Activated CD4-positive, CD25-positive, alpha-beta regulatory T cell treated with anti-CD3 and anti-CD28 coated beads, Interleukin-2, amount 50 U/mL, for 24 hours (primary cell): ENCODE data around the gene ZMIZ2.

Source experiments
- ATAC-seq, 2 donors: fragments of 150-1000 bp; cut with Tn5 transposase; one replicate each; pipeline ENCODE4 v1.10.0; 2021; ENCODE audit warnings: mild to moderate bottlenecking in 1 of 2, moderate library complexity in 1 of 2

Gene ZMIZ2

GRCh38 chr7:44756904-44757303 lies 8.3 kb downstream of the ZMIZ2 start:
- no peak for ATAC-seq

DNA sequence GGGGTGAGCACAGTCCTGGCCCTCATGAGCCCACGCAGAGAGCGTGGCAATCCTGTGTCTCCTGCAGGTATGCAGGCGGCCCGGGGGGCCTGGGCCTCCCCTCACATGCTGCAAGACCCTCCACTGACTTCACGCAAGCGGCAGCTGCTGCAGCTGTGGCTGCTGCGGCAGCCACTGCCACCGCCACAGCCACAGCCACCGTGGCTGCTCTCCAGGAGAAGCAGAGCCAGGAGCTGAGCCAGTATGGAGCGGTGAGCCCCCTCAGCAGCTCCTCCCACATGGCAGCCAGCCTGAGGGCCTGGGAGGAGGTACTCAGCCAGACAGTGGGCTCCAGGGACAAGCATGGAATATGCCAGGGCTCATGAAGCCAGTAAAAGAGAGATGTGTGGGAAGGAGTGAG lies 8.7 kb downstream of the ZMIZ2 start:
- no peak for ATAC-seq

- no peak for ATAC-seq
These were observed 9.1 kb downstream of the ZMIZ2 start for GRCh38 chr7:44757739-44758138.

GRCh38 chr7:44759246-44759645 lies 10.6 kb downstream of the ZMIZ2 start:
- no peak for ATAC-seq

DNA sequence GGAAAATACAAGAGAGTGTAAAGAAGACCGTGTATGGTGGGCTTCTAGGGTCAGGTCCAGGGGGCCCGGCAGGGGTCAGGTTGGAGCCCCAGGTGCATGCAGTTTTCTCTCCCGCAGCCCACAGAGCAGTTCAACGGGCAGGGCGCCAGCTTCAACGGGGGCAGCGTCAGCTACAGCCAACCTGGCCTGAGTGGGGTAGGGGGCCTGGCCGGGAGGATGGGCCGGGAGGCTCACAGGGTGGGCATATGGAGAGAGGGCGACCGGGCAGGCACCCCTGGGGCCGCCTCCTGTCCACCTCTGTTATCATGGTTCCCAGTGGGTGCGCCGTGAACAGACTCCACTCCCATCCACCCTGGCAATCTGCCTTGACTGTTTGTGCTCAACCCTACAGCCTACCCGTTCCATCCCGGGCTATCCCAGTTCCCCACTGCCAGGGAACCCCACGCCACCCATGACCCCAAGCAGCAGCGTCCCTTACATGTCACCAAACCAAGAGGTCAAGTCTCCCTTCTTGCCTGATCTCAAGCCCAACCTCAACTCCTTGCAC lies 11.5 kb downstream of the ZMIZ2 start:
- no peak for ATAC-seq

- ATAC-seq = no peak
These were observed 12.8 kb downstream of the ZMIZ2 start for GRCh38 chr7:44761207-44762161.

- no peak for ATAC-seq
These were observed 13.7 kb downstream of the ZMIZ2 start for GRCh38 chr7:44762300-44762699.

DNA sequence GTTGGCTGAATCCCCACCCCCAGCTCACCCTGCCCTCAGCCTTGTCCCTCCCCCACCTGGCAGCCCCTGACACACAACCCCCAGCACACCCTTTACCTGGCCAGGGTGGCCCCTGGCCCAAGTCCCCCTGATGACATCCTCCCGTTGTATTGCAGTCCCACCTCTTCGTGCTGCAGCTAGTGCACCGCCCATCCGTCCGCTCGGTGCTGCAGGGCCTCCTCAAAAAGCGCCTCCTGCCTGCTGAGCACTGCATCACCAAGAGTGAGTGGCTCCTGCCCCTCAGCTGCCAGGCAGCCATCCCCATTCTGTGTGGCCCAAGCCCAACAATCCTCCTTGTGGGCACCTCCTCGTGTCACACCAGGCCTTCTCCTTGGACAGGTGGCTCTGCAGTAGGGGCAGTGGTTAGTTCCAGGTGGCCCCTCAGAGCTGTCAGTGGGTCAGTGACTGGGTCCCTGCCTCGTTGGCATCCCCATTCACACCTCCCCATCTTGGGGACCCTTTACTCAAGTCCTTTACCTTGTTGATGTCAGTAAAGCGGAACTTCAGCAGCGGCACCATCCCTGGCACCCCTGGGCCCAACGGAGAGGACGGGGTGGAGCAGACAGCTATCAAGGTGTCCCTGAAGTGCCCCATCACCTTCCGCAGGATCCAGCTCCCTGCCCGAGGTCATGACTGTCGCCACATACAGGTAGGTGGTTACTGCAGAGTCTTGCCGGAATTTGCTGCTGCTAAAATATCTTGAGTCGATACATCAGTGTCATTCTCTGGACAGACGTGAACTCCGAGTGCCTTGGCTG lies 14.3 kb downstream of the ZMIZ2 start:
- ATAC-seq = no peak

DNA sequence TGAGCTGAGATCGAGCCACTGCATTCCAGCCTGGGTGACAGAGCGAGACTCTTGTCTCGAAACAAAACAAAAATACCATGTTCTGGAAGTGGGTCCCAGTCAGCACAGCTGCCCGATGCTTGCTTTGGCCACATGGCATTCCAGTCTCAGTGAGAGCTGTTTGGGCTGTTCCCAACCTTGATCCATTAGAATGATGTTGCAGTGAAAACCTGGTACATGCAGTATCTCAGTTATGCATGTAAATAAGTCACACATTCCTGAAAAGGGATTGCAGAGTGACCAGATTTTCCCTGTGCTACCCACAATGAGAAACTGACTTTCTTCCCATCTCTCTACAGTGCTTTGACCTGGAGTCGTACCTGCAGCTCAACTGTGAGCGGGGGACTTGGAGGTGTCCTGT lies 15.4 kb downstream of the ZMIZ2 start:
- no peak for ATAC-seq

- ATAC-seq = no peak
These were observed 16.3 kb downstream of the ZMIZ2 start for GRCh38 chr7:44764665-44765578.

DNA sequence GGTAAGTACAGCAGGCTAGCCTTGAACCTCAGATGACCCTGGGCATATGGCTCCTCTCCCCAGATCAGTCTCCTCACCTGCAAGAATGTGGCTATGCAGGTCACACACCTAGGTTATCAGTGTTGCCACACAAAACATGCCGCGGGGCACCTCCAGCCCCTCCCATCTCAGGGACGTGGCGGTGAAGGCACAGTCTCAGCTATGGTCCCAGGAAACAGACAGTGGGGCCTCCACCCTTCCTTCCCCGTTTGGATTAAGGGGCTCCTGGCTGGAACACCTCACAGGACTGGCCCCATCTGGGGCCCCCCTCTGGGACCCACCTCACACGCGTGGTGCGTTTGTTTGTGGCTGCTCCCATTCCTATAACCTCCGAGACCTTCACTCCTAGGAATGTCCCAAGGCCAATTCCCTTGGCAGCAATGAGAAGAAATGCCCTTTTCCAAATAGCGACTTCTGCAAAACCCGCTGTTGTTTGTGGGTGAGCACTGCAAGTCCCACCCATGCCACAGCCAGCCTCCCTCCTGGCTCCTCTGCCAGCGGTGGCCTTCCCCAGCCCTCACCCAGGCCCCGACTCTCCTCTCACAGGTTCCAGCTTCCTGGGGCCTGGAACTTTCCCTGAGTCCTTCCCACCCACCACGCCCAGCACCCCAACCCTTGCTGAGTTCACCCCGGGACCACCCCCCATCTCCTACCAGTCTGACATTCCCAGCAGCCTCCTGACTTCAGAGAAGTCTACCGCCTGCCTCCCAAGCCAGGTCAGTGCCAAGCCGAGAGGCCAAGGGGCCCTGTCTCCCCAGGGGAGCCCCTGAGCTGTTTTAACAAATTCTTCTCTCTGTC lies 17.1 kb downstream of the ZMIZ2 start:
- no peak for ATAC-seq

- ATAC-seq = no peak
These were observed 17.8 kb downstream of the ZMIZ2 start for GRCh38 chr7:44766416-44766801.

- ATAC-seq = no peak
These were observed 18.7 kb downstream of the ZMIZ2 start for GRCh38 chr7:44767134-44767911.

- ATAC-seq = peak; percentile 36 to 49
These were observed 19.4 kb downstream of the ZMIZ2 start for GRCh38 chr7:44767912-44768627.

DNA sequence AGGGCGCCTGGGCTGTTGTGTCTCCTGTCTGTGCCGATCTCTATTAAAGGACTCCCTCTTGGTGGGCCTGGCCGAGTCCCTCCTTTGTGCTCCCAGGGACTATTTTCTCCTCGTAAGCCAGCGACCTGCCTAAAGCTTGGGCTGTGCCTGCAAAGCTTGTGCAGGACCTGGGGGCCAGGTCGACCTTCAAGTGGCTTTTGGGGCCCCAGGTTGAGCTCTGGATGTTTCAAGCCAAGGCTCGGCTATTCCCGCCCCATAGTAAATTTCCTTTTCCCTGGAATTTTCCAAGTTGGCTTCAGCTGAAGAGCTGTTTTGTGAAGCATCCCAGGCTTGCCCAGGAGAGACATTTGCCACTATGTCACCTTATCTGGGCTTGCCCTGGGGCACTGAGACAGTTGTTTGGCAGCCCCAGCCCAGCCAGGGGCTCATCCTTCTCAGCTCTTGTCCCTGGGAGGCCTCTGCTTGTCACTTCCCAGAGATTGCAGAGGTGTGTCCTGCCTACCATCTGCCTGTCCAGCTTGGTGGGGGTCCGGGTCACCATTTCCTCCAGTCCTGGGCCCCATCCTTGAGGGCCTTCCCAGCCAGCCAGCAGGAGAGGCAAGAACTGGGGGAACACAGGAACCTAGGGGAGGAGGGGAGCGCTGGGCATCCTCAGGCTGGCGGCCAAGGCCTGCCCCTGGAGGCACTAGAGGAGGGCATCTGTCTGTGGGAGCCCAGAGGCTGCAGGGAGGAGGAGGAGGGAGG lies 20.2 kb downstream of the ZMIZ2 start:
- ATAC-seq = no peak

GRCh38 chr7:44769376-44769775 lies 20.7 kb downstream of the ZMIZ2 start:
- no peak for ATAC-seq

DNA sequence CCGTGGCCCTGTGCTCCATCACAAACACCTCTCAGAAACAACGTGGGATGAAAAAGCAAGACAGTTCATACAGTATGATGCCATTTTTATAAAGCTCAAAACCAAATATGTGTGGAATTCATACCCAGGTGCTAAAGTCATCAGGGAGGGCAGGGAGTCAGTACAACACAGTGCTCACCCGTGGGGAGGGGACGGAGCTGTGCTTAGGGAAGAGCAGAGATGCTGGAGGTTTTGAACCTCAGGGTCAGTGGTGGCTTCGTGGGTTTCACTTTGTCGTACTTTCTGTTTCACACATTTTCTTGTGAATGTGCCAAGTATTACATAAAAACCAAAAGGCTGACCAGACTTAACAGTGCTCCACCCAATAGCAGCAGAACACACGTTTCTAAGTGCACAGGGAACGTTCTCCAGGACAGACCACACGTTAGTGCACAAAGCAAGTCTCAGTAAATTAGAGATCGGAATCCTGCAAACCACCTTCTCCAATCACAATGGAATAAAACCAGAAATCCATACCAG lies 21.2 kb downstream of the ZMIZ2 start:
- ATAC-seq = peak; percentile 55 to 57

DNA sequence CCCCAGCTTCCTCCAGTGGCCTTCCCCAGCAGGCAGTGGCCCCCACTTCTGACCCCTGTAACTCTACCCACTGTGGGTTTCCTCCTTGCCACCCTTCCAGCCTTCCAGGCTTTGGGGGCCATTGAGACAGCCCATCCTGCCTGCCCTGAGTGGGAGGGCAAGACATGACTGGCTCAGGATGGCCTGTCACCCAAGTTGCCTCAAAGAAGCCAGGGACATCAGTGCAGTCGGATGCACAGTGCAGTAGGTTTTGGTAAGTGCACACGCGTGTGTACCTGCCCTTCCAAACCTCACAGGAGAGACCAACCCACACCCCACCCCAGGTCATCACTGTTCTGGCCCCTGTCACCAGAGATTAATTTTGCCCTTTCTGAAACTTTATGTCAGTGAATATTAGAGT lies 22.7 kb downstream of the ZMIZ2 start:
- no peak for ATAC-seq

DNA sequence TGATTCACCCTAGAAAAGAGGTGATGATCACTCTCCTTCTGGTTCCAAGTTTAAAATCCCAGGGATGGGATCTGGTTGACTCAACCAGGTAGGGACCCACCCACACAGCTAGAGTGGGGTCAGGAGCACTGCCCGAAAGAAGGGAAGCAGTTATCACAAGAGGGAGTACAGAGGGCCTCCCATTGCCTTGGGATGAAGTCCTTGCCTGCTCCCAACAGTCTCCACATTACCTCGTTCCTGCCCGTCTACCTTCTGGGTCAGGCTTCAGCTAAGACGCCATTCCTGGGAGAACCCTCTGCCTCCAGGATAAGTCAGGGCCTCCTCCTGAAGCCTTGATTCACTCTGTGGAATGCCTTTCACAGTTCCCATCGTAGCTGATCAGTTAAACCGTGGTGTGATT lies 23.8 kb downstream of the ZMIZ2 start:
- no peak for ATAC-seq
